Activated naive CD4-positive, alpha-beta T cell treated with anti-CD3 and anti-CD28 coated beads, Interleukin-2, amount 50 U/mL, for 24 hours (primary cell): ENCODE results near the gene CAMK1D.
"Not testable (repeated sequence)": the region's sequence is repeated elsewhere in the genome, so short reads cannot be mapped to it uniquely, and the experiment has no call there.

Experiments
- H3K27ac Mint-ChIP-seq: one replicate; pipeline ENCODE4 v1.8.0; 2021; ENCODE audit warnings: mild to moderate bottlenecking, mixed read lengths
- H3K27me3 Mint-ChIP-seq: one replicate; pipeline ENCODE4 v1.8.0; 2021; ENCODE audit warnings: mixed read lengths
- H3K36me3 Mint-ChIP-seq: one replicate; pipeline ENCODE4 v1.8.0; 2021; ENCODE audit warnings: mixed read lengths
- H3K4me1 Mint-ChIP-seq: one replicate; pipeline ENCODE4 v1.8.0; 2021; ENCODE audit warnings: mixed read lengths
- H3K4me3 Mint-ChIP-seq: one replicate; pipeline ENCODE4 v1.8.0; 2021; ENCODE audit warnings: mild to moderate bottlenecking, mixed read lengths
- H3K9me3 Mint-ChIP-seq: one replicate; pipeline ENCODE4 v1.8.0; 2021; ENCODE audit warnings: mixed read lengths

Gene CAMK1D

GRCh38 chr10:12726971-12727831 lies 377.9 kb downstream of the CAMK1D start:
- Mint-ChIP-seq H3K36me3 (no peaks in the 10 kb centered on the region), H3K4me3 (no peak overlapping the region), H3K27me3 (no peaks in the 10 kb centered on the region), H3K27ac (no peak overlapping the region), H3K4me1 (peaks cover 31% of the 10 kb centered on the region), H3K9me3 (no peaks in the 10 kb centered on the region)

- peaks cover 26% of the 10 kb centered on the region for H3K4me1 Mint-ChIP-seq
- no peak overlapping the region for H3K27ac Mint-ChIP-seq
- no peaks in the 10 kb centered on the region for H3K36me3 Mint-ChIP-seq
- H3K27me3 Mint-ChIP-seq: no peaks in the 10 kb centered on the region
- H3K4me3 Mint-ChIP-seq: no peak overlapping the region
- no peaks in the 10 kb centered on the region for H3K9me3 Mint-ChIP-seq
Observed at GRCh38 chr10:12727832-12728215, 378.5 kb downstream of the CAMK1D start.

- H3K4me1 Mint-ChIP-seq: peaks cover 23% of the 10 kb centered on the region
- H3K27ac Mint-ChIP-seq: no peak overlapping the region
- H3K27me3 Mint-ChIP-seq: no peaks in the 10 kb centered on the region
- H3K9me3 Mint-ChIP-seq: no peaks in the 10 kb centered on the region
- H3K4me3 Mint-ChIP-seq: no peak overlapping the region
- no peaks in the 10 kb centered on the region for H3K36me3 Mint-ChIP-seq
Observed at GRCh38 chr10:12728494-12728893, 379.1 kb downstream of the CAMK1D start.

- H3K9me3 Mint-ChIP-seq: no peaks in the 10 kb centered on the region
- H3K4me3 Mint-ChIP-seq: no peak overlapping the region
- H3K4me1 Mint-ChIP-seq: peaks cover 12% of the 10 kb centered on the region
- no peaks in the 10 kb centered on the region for H3K27me3 Mint-ChIP-seq
- H3K36me3 Mint-ChIP-seq: no peaks in the 10 kb centered on the region
- no peak overlapping the region for H3K27ac Mint-ChIP-seq
Observed at GRCh38 chr10:12729885-12730284, 380.5 kb downstream of the CAMK1D start.

GRCh38 chr10:12730809-12731519 lies 381.6 kb downstream of the CAMK1D start:
- H3K4me3 Mint-ChIP-seq: no peak overlapping the region
- no peaks in the 10 kb centered on the region for H3K36me3 Mint-ChIP-seq
- peaks cover 6% of the 10 kb centered on the region for H3K4me1 Mint-ChIP-seq
- H3K9me3 Mint-ChIP-seq: no peaks in the 10 kb centered on the region
- H3K27ac Mint-ChIP-seq: no peak overlapping the region
- H3K27me3 Mint-ChIP-seq: no peaks in the 10 kb centered on the region

GRCh38 chr10:12733271-12733670 lies 383.9 kb downstream of the CAMK1D start:
- H3K4me1 Mint-ChIP-seq: peaks cover 6% of the 10 kb centered on the region
- H3K27me3 Mint-ChIP-seq: no peaks in the 10 kb centered on the region
- H3K4me3 Mint-ChIP-seq: no peak overlapping the region
- H3K27ac Mint-ChIP-seq: no peak overlapping the region
- H3K9me3 Mint-ChIP-seq: no peaks in the 10 kb centered on the region
- no peaks in the 10 kb centered on the region for H3K36me3 Mint-ChIP-seq

GRCh38 chr10:12735843-12736462 lies 386.6 kb downstream of the CAMK1D start:
- H3K9me3 Mint-ChIP-seq: no peaks in the 10 kb centered on the region
- no peaks in the 10 kb centered on the region for H3K36me3 Mint-ChIP-seq
- no peak overlapping the region for H3K27ac Mint-ChIP-seq
- no peaks in the 10 kb centered on the region for H3K27me3 Mint-ChIP-seq
- no peak overlapping the region for H3K4me3 Mint-ChIP-seq
- H3K4me1 Mint-ChIP-seq: no peaks in the 10 kb centered on the region

GRCh38 chr10:12740813-12741212 lies 391.5 kb downstream of the CAMK1D start:
- peaks cover 4% of the 10 kb centered on the region for H3K4me1 Mint-ChIP-seq
- H3K9me3 Mint-ChIP-seq: no peaks in the 10 kb centered on the region
- H3K27ac Mint-ChIP-seq: no peak overlapping the region
- H3K4me3 Mint-ChIP-seq: no peak overlapping the region
- peaks cover 2% of the 10 kb centered on the region for H3K36me3 Mint-ChIP-seq
- no peaks in the 10 kb centered on the region for H3K27me3 Mint-ChIP-seq

- Mint-ChIP-seq H3K9me3 (no peaks in the 10 kb centered on the region), H3K4me1 (peaks cover 4% of the 10 kb centered on the region), H3K4me3 (no peak overlapping the region), H3K36me3 (peaks cover 2% of the 10 kb centered on the region), H3K27ac (no peak overlapping the region), H3K27me3 (no peaks in the 10 kb centered on the region)
Observed at GRCh38 chr10:12741360-12741804, 392.0 kb downstream of the CAMK1D start.

- peak overlapping the region; percentile 30 for H3K27ac Mint-ChIP-seq
- H3K4me1 Mint-ChIP-seq: peaks cover 4% of the 10 kb centered on the region
- no peaks in the 10 kb centered on the region for H3K9me3 Mint-ChIP-seq
- no peaks in the 10 kb centered on the region for H3K27me3 Mint-ChIP-seq
- no peak overlapping the region for H3K4me3 Mint-ChIP-seq
- peaks cover 2% of the 10 kb centered on the region for H3K36me3 Mint-ChIP-seq
Observed at GRCh38 chr10:12742771-12743170, 393.4 kb downstream of the CAMK1D start.

GRCh38 chr10:12743466-12743865 lies 394.1 kb downstream of the CAMK1D start:
- H3K36me3 Mint-ChIP-seq, H3K27ac Mint-ChIP-seq, H3K9me3 Mint-ChIP-seq, H3K4me1 Mint-ChIP-seq, H3K4me3 Mint-ChIP-seq, H3K27me3 Mint-ChIP-seq: not testable (repeated sequence)

- Mint-ChIP-seq H3K36me3 (peaks cover 2% of the 10 kb centered on the region), H3K9me3 (no peaks in the 10 kb centered on the region), H3K27me3 (no peaks in the 10 kb centered on the region), H3K27ac (no peak overlapping the region), H3K4me3 (no peak overlapping the region), H3K4me1 (peaks cover 4% of the 10 kb centered on the region)
Observed at GRCh38 chr10:12743941-12744340, 394.6 kb downstream of the CAMK1D start.

- H3K9me3 Mint-ChIP-seq: no peaks in the 10 kb centered on the region
- H3K4me3 Mint-ChIP-seq: no peak overlapping the region
- H3K4me1 Mint-ChIP-seq: no peaks in the 10 kb centered on the region
- H3K27me3 Mint-ChIP-seq: no peaks in the 10 kb centered on the region
- peaks cover 3% of the 10 kb centered on the region for H3K36me3 Mint-ChIP-seq
- H3K27ac Mint-ChIP-seq: no peak overlapping the region
Observed at GRCh38 chr10:12748186-12748585, 398.8 kb downstream of the CAMK1D start.

- H3K4me1 Mint-ChIP-seq: no peaks in the 10 kb centered on the region
- peaks cover 3% of the 10 kb centered on the region for H3K36me3 Mint-ChIP-seq
- no peaks in the 10 kb centered on the region for H3K27me3 Mint-ChIP-seq
- H3K9me3 Mint-ChIP-seq: no peaks in the 10 kb centered on the region
- no peak overlapping the region for H3K4me3 Mint-ChIP-seq
- H3K27ac Mint-ChIP-seq: no peak overlapping the region
Observed at GRCh38 chr10:12749760-12750478, 400.6 kb downstream of the CAMK1D start.

- Mint-ChIP-seq H3K36me3 (peaks cover 5% of the 10 kb centered on the region), H3K27me3 (no peaks in the 10 kb centered on the region), H3K27ac (no peak overlapping the region), H3K4me1 (no peaks in the 10 kb centered on the region), H3K4me3 (no peak overlapping the region), H3K9me3 (no peaks in the 10 kb centered on the region)
Observed at GRCh38 chr10:12750526-12751201, 401.3 kb downstream of the CAMK1D start.
